Loucy (cell line): ENCODE measurements around the gene EDC3.

Experiments used
- H2AFZ ChIP-seq: fragments of 200-600 bp; sonication (generic); 2 replicates; pipeline ENCODE4 v1.6.0; 2016; ENCODE audit warnings: antibody characterized with exemption, mild to moderate bottlenecking, low read length, moderate library complexity
- H3F3A ChIP-seq: fragments of 200-600 bp; 2 replicates; pipeline ENCODE4 v1.6.0; 2016; ENCODE audit warnings: antibody characterized with exemption, low read depth, mild to moderate bottlenecking
- H3K27me3 ChIP-seq: fragments of 200-600 bp; sonication (generic); 2 replicates; pipeline ENCODE4 v1.6.1; 2014; ENCODE audit warnings: low read length, mild to moderate bottlenecking; ENCODE audit not compliant: insufficient read depth, poor library complexity, severe bottlenecking
- H3K36me3 ChIP-seq: fragments of 200-600 bp; sonication (generic); 2 replicates; pipeline ENCODE4 v1.6.1; 2016; ENCODE audit warnings: low read length; ENCODE audit not compliant: insufficient read depth
- H3K4me1 ChIP-seq: fragments of 200-600 bp; sonication (generic); 2 replicates; pipeline ENCODE4 v1.5.1; 2014; ENCODE audit warnings: low read length, mild to moderate bottlenecking; ENCODE audit not compliant: insufficient read depth, poor library complexity, severe bottlenecking
- H3K4me2 ChIP-seq: fragments of 200-600 bp; sonication (generic); 2 replicates; pipeline ENCODE4 v1.6.0; 2014; ENCODE audit warnings: antibody characterized with exemption, low read length, low read depth, mild to moderate bottlenecking; ENCODE audit not compliant: poor library complexity, severe bottlenecking
- H3K4me3 ChIP-seq: fragments of 200-600 bp; sonication (generic); 2 replicates; pipeline ENCODE4 v1.5.1; 2014; ENCODE audit warnings: low read length, mild to moderate bottlenecking, mixed read lengths; ENCODE audit not compliant: poor library complexity, severe bottlenecking
- H3K79me2 ChIP-seq: fragments of 200-600 bp; sonication (generic); 2 replicates; pipeline ENCODE4 v1.6.1; 2014; ENCODE audit warnings: low read length; ENCODE audit not compliant: insufficient read depth
- H3K9ac ChIP-seq: fragments of 200-600 bp; sonication (generic); 2 replicates; pipeline ENCODE4 v1.6.0; 2014; ENCODE audit warnings: mild to moderate bottlenecking, low read depth, low read length, moderate library complexity; ENCODE audit not compliant: poor library complexity, severe bottlenecking
- H3K9me2 ChIP-seq: fragments of 200-600 bp; sonication (generic); replicated peaks from 2 replicates; pipeline ENCODE4 v1.6.1; 2016; ENCODE audit warnings: low read depth, low read length, mixed read lengths
- H3K9me3 ChIP-seq: fragments of 200-600 bp; sonication (generic); 2 replicates; pipeline ENCODE4 v1.6.1; 2014; ENCODE audit warnings: mild to moderate bottlenecking, antibody characterized with exemption, low read length, low read depth; ENCODE audit not compliant: insufficient read depth
- H4K20me1 ChIP-seq: fragments of 200-600 bp; sonication (generic); 2 replicates; pipeline ENCODE4 v1.6.0; 2014; ENCODE audit warnings: antibody characterized with exemption, low read length, mild to moderate bottlenecking; ENCODE audit not compliant: insufficient read depth, poor library complexity, severe bottlenecking
- EZH2phosphoT487 ChIP-seq: fragments of 200-600 bp; IDR thresholded peaks from 2 replicates; pipeline ENCODE4 v1.6.1; 2018; ENCODE audit warnings: antibody characterized with exemption, mild to moderate bottlenecking, moderate library complexity, borderline replicate concordance
- TF ChIP-seq, protein P1 (sequence below): fragments of 200-600 bp; sonication (generic); conservative IDR thresholded peaks from 2 replicates; pipeline ENCODE4 v1.5.1; 2014; ENCODE audit warnings: mild to moderate bottlenecking, antibody characterized with exemption, low read length

The EDC3 gene

DNA sequence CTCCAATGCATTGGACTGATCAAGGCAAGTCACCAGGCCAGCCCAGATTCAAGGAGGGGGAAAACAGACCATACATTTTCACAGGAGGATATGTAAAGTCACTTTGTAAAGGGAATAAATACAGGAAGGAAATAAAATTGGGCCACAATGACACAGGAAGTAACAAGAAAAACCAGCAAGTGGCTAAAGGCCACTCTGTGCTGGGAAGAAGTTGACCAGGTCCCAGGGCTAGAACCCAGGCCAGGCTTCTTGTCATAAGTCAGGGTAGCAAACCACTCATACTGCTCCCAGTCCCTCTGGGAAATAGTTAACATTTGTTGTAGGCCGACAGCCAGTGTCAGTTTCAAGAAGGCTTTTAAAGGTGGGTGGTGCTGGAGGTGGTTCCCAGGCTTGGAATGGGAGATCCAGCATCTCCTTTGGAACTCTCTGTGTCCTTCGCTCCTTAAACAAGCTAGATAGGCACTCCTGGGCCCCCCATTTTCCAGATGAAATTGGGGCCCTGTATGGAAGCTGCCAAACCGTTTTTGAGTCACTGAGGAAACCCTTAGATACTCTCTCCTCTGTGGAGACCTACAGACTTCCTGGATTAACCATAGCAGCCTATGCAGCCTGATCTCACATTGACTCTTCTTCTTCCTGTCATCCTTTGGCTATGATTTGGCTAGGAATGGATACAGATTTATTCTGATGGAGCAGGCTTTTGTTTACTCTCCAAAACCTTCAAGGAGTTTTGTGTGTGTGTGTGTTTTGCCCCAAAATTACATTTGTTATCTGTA, 14.7 kb upstream of the EDC3 start:
- Histone ChIP-seq H3K4me2 (peak overlapping the region; percentile 43), H3K4me3 (no peak overlapping the region), H3K9me3 (no peaks in the 10 kb centered on the region), H4K20me1 (no peaks in the 10 kb centered on the region), H3K79me2 (no peaks in the 10 kb centered on the region), H2AFZ (peak overlapping the region; percentile 87), H3K9me2 (no peaks in the 10 kb centered on the region), H3F3A (no peaks in the 10 kb centered on the region), H3K36me3 (no peaks in the 10 kb centered on the region), H3K27me3 (no peaks in the 10 kb centered on the region), H3K4me1 (peaks cover 9% of the 10 kb centered on the region), H3K9ac (no peak overlapping the region)
- no peak for TF ChIP-seq EZH2phosphoT487
- TF ChIP-seq, protein P1, sequence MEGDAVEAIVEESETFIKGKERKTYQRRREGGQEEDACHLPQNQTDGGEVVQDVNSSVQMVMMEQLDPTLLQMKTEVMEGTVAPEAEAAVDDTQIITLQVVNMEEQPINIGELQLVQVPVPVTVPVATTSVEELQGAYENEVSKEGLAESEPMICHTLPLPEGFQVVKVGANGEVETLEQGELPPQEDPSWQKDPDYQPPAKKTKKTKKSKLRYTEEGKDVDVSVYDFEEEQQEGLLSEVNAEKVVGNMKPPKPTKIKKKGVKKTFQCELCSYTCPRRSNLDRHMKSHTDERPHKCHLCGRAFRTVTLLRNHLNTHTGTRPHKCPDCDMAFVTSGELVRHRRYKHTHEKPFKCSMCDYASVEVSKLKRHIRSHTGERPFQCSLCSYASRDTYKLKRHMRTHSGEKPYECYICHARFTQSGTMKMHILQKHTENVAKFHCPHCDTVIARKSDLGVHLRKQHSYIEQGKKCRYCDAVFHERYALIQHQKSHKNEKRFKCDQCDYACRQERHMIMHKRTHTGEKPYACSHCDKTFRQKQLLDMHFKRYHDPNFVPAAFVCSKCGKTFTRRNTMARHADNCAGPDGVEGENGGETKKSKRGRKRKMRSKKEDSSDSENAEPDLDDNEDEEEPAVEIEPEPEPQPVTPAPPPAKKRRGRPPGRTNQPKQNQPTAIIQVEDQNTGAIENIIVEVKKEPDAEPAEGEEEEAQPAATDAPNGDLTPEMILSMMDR = no peak

DNA sequence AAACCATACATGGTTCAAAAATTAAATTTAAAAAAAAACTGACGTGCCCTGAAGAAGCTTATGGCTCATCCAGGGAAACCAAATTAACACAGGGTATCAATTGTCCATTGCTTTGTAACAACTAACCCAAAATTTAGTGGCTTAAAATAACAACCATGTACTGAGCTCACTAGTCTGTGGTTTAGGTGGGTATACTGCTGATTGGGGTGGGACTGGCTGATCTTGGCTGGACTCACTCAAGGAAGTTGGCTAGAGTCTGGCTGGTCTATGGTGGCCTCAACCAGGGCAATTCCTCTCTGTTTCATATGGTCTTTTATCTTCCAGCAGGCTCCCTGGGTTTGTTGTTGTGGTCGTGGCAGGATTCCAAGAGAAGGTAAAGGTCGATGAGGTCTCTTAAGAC, 14.1 kb upstream of the EDC3 start:
- no peaks in the 10 kb centered on the region for H3K36me3 ChIP-seq
- no peak for TF ChIP-seq EZH2phosphoT487
- TF ChIP-seq, protein P1 = no peak
- H3F3A ChIP-seq = no peaks in the 10 kb centered on the region
- H3K79me2 ChIP-seq = no peaks in the 10 kb centered on the region
- no peak overlapping the region for H3K9ac ChIP-seq
- no peaks in the 10 kb centered on the region for H3K9me2 ChIP-seq
- H2AFZ ChIP-seq = peak overlapping the region; percentile 87; the same call in 1 of the 2 replicates
- no peaks in the 10 kb centered on the region for H3K27me3 ChIP-seq
- H4K20me1 ChIP-seq = no peaks in the 10 kb centered on the region
- H3K9me3 ChIP-seq = no peaks in the 10 kb centered on the region
- H3K4me2 ChIP-seq = peak overlapping the region; percentile 43
- peaks cover 9% of the 10 kb centered on the region for H3K4me1 ChIP-seq
- no peak overlapping the region for H3K4me3 ChIP-seq

DNA sequence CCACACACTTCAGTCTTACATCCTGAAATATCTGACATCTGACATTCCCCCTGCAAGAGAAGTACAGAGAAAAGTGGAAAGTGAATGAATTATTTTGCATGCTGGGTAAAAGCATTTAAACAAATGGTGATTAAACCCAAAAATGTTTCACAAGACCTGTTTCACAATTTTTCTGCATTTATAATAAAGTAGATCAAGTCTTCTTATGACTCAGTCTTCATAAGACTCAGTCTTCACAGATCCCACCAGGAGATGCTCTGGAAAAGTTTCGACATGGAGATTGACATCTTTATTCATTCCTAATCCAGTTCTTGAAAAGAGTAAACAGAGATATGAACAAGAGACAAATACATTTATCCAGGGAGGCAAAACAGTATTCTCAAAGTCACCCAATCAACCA, 13.2 kb upstream of the EDC3 start:
- Histone ChIP-seq H3K27me3 (no peaks in the 10 kb centered on the region), H3K9me3 (no peaks in the 10 kb centered on the region)
- TF ChIP-seq EZH2phosphoT487 = no peak
- TF ChIP-seq, protein P1 = no peak

More for the DNA sequence above, 13.2 kb upstream of the EDC3 start:
- no peaks in the 10 kb centered on the region for H3K36me3 ChIP-seq
- no peak overlapping the region for H3K9ac ChIP-seq
- no peak overlapping the region for H2AFZ ChIP-seq
- H3K9me2 ChIP-seq = no peaks in the 10 kb centered on the region
- no peaks in the 10 kb centered on the region for H4K20me1 ChIP-seq
- H3F3A ChIP-seq = no peaks in the 10 kb centered on the region
- no peaks in the 10 kb centered on the region for H3K79me2 ChIP-seq
- no peak overlapping the region for H3K4me3 ChIP-seq
- H3K4me2 ChIP-seq = no peak overlapping the region
- peaks cover 9% of the 10 kb centered on the region for H3K4me1 ChIP-seq
